HG03103 (cell line): ENCODE results near the gene SGCB.

Experiments used
- ATAC-seq: cut with Tn5 transposase; IDR thresholded peaks from one replicate; pipeline ENCODE4 v1.9.1; 2021; ENCODE audit warnings: low read depth; ENCODE audit not compliant: unreplicated experiment

The SGCB gene

GRCh38 chr4:52028970-52029369, 9.1 kb downstream of the SGCB start:
- ATAC-seq = no peak

- ATAC-seq = no peak
Observed at GRCh38 chr4:52019936-52020657, 18.0 kb downstream of the SGCB start, which contains the start of gene LRRC66. LRRC66 (minus strand) TSS chr4:52020363; CDS start chr4:52017613, 2,750 bp downstream.

DNA sequence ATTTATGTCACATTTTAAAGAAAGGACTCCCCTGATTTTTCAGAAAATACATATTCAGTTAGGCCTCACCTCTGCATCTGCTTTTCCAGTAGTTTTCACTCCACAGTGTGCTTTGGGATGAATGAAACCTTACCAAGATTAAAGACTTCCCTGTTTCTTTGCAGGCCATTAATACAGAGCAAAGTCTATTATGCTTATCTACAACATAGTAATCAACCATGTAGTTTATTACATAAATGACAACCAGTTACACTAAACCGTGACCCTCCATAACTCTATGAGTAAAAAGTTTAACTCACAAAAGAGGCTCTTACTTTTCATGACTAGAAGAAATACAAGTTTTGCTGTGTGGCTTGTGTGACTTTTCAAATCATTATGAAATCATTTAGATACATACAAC, 20.3 kb downstream of the SGCB start:
- no peak for ATAC-seq

DNA sequence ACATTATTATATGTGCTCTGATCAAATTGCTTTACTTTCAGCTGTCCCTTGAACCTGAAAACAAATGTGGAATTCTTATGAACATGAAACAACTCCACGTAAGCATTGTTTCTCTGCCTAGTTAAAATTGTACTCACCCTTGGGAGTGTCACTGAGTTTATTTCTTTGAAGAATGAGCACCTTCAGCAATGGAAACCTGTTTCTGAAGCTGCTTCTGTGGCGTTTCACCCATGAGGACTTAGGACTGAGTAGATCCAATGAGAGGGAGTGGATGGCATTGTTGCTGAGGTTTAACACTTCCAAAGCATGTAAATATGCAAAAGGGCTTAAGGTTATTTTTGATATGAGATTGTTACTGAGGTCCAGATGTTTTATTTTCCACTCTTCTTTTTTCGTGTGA, 21.1 kb downstream of the SGCB start:
- no peak for ATAC-seq

DNA sequence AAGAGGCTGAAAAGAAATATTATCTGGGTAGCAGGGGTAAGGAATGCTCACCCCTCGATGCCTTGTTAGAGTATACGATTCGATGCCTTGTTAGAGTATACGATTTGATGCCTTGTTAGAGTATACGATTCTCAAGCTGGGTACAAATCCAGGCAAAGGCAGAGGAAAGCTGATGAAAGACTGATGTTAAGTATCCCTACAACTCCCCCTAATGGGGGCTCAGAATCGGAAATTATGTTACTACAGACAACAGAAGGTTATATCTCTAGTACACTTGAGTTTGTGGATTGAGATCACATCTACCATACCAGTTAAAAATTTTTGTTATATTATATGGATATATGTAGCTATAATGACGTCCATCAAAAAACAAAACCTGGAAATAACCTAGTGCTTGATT, 22.7 kb downstream of the SGCB start:
- no peak for ATAC-seq

GRCh38 chr4:52014903-52015302, 23.2 kb downstream of the SGCB start:
- no peak for ATAC-seq

DNA sequence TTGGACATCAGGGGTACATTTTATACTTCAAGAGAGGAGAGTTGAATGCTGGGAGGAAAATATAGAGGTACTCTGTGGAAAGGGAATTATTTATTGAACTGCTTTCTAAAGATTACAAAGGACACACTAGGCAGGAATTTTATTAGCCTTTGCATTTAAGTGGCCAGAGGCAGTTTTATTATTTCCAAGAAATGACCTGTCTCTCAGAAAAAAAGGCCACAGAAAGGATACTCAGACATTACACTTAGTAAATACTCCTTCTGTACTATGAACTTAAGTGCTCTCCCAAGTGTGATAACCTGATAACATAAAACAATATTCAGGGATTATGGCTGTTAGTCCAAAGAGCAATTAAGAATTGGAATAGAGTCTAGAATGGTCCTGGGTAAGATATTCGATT, 25.4 kb downstream of the SGCB start:
- ATAC-seq = no peak

GRCh38 chr4:52010986-52011385, 27.1 kb downstream of the SGCB start:
- ATAC-seq = no peak

- ATAC-seq = no peak
Observed at GRCh38 chr4:52006887-52007286, 31.2 kb downstream of the SGCB start.

DNA sequence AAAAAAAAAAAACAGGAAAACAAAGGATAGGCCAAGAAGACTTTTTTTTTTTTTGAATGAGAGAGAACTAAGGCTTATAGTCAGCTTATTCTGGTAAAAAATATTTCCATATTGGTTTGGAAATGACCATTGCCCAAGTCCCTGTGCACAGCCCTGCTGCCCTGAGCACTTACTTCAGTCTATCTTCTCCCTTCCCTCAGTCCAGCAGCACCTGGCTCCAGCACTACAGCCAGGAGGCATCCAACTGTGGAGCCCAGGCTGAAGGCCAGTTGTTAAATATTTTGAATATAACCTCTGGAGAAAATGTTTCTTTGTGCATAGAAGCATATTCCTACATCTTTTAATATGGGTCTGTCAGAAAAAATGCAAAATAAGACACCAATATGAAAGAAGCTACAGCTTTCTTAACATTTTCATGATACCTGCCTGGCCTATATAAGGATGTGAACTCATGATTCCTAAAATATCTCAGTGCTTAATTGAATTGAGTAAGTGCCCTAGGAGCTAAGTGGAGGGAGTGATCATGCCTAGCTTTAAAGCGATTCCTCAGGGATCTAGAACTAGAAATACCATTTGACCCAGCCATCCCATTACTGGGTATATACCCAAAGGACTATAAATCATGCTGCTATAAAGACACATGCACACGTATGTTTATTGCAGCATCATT, 32.4 kb downstream of the SGCB start:
- no peak for ATAC-seq

DNA sequence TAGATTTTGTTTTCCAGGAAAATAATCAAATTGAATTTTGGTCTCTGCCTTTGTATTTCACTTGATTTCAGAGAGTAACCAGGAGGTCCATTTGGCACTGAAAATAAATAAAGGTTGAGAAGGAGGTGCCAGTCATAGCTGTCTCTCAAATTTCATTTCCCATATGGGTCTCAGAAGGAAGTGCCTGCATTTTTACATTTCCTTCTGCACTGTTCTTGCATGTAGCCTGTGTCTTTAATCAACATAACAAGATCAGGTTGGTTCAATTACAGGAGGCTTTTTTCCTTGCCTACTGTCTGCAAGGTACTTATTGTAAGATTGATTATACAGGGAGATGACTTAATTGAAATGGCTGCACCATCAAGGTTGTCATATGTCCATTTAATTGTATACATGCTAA, 33.7 kb downstream of the SGCB start:
- no peak for ATAC-seq

DNA sequence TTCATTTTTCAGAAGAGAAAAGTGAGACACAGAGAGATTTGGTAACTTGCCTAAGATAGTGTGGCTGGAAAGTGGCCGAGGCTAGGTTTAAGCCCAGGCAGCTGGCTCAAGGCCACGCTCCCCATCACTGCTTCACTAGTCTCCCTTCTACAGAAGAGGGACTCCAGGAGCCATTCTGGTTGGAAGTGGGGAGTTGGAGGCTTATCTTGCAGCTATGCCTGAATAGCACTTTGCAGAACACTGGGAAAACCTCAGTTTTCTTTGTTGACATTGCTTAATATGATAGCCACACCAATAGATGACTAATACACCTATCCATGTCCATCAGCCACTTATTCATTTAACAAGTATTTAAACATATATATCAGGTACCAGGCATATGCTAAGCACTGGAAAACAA, 36.5 kb downstream of the SGCB start:
- ATAC-seq = no peak

GRCh38 chr4:51999250-51999649, 38.8 kb downstream of the SGCB start:
- ATAC-seq = no peak

DNA sequence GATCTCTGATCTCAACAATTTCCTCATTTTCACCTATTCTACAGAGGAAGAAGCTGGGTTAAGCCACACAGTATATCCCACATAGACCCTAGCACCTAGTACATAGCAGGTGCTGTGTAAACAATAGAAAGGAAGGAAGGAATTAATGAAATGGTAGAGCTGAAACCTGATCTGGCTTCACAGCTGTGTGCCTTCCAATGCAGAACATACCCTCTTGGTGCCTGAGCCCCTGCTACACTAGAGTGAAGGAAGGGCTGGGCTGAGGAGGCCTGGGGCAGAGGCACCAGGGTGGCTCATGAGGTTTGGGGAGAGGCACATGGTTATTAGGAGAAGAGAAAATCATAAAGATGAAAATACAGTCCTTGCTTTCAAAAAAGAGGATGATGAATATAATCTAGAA, 39.3 kb downstream of the SGCB start:
- ATAC-seq = no peak

GRCh38 chr4:51997647-51998046, 40.5 kb downstream of the SGCB start:
- no peak for ATAC-seq

GRCh38 chr4:51995647-51996220, 42.4 kb downstream of the SGCB start:
- no peak for ATAC-seq
